HG03342 (cell line): ENCODE measurements around the gene TAS2R30.
A peak's percentile ranks its signal among the peaks of the same experiment; 100 is the strongest.

Experiments
- ATAC-seq: cut with Tn5 transposase; IDR thresholded peaks from one replicate; pipeline ENCODE4 v1.9.1; 2021; ENCODE audit warnings: mild to moderate bottlenecking, moderate library complexity; ENCODE audit not compliant: unreplicated experiment

The TAS2R30 gene, protein sequence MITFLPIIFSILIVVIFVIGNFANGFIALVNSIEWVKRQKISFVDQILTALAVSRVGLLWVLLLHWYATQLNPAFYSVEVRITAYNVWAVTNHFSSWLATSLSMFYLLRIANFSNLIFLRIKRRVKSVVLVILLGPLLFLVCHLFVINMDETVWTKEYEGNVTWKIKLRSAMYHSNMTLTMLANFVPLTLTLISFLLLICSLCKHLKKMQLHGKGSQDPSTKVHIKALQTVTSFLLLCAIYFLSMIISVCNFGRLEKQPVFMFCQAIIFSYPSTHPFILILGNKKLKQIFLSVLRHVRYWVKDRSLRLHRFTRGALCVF

DNA sequence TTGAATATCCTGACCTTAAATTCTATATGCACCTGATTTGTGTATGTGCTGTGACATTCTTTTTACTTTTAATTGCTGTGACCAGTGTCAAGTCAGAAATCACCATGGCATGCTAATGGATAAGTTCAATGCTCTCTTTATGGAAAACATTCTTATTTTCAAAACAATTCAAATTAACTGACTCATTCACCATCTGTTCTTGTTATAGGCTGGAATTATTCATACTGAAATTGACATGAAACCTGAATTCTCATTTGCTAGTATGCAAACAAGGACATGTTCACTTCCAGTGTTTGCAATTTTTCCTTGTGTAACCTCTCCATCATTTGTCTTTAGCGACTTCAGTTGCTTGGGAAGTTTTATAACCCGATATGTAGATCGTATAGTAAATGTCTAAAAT, at the start of gene TAS2R30:
Gene TAS2R30 (minus strand): TSS at position 340 of the 400 bp plus-strand sequence. CDS start 400 bp downstream, outside the sequence.
- ATAC-seq = no peak

DNA sequence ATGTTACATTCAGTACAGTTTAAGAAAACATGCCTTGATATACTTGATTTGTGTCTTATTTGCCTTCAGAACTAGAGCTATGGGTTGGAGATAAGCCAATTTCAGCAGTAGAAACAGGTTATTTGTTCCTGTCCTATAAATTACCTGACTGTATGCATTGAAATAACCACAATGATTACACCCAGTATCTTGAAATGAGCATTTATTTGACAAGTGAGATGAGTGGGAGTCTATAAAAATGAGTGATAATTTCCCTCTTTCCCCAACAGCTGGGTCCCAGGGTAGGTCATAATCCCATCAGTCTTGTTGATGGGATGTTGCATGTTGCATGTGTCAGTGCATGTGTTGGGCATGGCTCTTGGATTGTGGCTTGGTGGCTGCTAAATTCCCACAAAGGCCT, 48.6 kb upstream of the TAS2R30 start:
- no peak for ATAC-seq

DNA sequence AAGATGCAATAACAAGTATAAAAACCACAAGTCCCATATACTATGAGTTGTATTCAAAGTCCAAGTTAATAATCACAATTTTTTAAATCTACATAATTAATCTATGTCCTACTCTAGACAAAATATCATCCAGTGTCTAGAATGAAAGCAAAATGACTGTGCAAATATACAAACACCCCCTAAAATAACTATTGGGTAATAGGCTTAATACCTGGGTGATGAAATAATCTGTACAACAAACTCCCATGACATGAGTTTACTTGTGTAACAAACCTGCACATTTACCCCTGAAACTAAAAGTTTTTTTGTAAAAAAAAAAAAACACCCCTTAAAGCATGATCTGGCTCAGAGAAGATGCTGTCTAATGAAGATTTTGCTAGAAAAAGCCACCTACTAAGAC, 48.1 kb upstream of the TAS2R30 start:
- no peak for ATAC-seq

DNA sequence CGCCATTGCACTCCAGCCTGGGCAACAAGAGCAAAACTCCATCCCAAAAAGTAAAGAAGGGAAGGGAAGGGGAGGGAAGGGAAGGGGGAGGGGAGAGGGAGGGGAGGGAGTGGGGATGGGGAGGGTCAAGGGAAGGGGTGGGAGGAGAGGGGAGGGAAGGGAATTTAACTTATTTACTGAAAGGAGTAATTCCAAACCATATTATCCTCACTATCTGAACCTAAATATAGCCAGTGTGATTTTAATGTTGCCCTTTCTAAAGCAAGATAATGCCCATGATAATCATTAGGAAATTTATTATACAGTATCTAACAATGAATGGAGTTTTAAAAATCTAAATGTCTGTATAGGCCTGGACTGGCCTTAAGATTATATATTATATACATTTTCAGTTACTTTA, 43.8 kb upstream of the TAS2R30 start:
- no peak for ATAC-seq

DNA sequence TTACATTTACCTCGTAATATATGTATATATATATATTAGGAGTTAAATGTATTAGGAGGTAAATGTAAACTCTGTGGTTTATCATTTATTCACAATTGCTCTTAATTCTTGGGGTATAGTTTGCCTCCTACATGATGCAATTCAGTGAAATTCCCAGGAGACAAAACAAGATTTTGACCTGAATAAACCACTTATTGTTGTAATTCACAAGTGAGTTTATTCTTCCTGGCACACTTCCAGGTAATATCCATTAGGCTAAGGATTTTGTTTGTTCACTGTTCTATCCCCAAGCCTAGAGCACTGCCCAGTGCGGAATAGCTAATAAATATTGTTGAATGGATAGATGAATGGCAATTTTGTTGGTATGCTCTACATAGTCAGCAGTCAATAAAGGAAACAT, 39.6 kb upstream of the TAS2R30 start:
- no peak for ATAC-seq

DNA sequence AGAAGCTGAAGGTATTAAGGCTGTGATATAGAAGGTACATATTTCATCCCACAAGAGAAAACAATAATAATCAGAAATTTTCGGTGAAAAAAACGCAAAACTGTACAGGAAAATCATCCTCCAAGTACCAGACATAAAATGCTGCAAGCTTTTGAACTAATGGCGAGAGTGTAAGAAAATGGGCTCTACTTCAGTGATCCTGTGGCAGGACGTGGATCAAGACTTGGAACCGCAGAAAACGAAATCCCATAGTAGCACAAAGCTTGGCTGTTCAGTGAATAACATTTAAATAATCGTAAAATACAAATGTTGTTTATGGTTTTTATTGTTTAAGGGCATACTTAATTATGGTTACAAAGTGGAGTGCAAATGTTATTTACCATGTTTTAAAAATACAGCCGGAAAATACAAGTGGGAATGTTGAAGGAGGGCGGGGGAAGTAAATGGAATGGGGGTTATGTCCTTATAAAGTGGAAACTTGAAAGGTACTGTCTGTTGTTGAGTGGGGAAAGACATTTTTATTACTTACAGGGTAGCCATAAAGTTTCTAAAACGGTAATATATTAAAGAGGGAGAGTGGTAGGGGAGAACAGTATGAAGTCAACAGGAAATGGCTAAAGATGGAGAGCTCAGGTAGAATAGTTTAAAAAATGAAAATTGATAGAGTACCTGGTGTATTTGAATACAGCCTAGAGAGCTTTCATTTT, 37.7 kb upstream of the TAS2R30 start:
- ATAC-seq = no peak

DNA sequence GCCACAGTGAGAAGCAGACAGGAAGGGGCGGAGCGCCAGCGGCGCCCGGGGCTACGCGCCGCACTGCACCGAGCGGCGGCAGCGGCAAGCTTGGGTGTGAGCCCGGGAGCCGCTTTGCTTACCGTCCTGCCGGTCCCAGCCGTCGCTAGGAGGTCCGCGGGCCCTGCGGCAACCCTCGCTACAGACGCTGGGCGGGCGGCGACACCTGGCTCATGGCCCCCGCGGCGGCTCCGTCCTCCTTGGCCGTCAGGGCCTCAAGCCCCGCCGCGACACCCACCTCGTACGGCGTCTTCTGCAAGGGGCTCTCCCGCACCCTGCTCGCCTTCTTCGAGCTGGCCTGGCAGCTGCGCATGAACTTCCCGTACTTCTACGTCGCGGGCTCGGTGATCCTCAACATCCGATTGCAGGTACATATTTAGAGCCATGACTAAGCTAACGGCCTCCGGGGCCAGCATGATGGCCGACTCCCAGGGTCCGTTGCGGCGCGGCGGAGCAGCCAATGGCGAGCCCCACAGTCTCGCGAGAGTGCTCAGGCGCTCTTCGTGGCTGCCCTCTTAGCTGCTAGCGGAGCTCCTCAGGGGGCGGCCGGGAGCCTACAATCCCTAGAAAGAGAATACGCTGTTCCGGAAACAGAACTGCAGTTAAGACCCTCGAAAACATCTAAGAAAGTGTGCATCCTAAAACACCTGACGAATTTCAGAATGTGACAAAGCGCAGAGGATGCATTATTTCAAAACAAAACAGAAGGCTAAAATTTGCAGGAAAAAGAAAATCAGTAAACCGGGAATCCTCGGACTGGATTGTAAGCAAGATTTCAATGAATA, 36.9 kb upstream of the TAS2R30 start, which contains the start of gene SMIM10L1:
Gene SMIM10L1 (plus strand): TSS at position 50 of the 824 bp plus-strand sequence. CDS start 163 bp downstream, at position 213.
- ATAC-seq = peak; percentile 96

DNA sequence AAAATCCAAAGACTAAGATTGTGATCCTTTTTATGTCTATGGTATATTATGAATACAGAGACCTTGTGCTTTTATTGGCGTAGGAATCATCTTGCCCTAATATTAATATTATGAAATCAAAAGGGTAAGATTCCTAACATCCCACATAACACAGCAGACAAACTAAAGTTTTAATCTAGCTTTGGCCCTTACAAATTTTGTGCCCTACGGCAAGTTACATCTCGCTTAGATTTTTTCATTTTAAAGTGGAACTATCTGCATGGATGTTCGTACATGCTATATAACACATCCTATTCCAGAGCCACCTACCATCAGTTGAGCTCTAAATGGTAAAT, 36.3 kb upstream of the TAS2R30 start:
- ATAC-seq = no peak

DNA sequence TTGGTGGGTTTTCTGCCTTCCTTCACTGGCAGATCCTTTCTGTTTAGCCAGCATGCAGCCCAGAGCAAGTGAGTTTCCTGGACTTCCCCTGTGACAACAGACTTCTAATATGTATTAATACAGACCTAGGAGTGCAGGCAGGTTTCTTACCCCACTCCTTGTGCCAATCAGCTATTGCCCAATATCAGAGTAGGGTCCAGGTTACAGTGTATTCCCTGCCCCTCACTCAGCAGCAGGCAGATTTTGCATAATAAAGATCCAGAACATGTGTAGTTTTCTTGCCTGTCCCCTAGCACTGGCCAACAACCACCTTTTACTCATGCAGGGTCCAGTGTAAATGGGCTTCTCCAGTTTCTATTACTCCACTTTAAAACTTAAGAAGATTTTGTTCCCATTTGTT, 31.9 kb upstream of the TAS2R30 start:
- ATAC-seq = no peak

DNA sequence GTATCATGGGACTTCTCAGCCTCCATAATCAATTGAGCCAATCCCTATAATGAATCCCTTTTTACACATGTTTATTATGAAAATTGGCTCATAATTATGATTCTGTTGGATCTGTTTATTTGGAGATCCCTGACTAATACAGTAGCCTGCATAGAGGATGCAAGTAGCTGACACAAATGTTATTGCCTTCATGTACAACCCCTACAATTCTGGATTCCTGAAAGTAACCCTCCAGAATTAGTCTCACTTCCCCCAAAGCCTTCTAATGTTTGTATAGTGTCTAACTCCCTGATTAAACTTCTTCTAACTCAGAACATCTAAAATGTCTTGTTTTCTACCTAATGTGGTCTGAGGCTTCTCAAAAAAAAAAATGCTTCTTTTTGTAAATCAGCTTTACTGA, 29.9 kb upstream of the TAS2R30 start:
- no peak for ATAC-seq

DNA sequence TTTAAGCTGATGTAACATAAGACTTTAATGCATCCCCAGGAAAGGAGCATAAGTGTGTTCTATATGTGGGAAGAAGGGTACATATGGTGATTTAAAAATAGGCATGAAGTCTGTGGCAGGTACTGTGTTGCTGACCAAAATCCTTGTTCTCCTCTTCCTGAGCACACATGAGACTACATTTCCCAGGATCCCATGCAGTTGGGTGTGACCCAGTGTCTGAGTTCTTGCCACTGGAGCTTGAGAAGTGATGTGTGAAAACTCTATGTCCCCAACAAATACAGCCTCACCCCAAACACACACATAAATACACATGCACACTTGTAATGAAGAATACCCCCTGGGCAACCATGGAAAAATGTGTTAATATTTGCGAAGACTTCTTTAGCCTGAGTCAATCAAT, 28.1 kb upstream of the TAS2R30 start:
- no peak for ATAC-seq

DNA sequence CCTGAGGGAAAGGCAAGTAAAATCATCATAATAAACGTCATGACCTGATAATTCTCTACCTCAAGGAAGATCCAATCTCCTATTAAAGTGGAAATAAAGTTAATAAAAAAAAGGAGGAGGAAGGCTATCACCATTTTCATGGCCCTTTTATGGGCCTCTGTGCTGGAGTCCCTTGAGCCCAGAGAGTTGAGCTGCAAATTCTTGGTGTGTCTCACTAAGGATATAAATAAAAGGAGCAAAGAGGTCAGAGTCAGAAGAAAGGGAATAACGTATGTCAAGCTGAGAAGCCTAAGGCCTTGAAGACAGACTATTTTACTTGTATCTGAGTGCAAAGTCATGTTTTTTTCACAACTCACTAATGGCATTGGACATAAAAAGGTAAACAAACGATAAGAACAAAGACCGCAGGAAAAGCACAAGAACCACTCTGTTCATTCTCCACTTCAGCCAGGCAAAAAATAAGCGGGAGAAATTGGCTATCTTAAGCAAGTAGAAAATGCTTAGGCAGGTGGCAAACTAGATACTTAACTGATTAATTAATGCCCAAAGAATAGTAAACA, 24.5 kb upstream of the TAS2R30 start:
- ATAC-seq = no peak

DNA sequence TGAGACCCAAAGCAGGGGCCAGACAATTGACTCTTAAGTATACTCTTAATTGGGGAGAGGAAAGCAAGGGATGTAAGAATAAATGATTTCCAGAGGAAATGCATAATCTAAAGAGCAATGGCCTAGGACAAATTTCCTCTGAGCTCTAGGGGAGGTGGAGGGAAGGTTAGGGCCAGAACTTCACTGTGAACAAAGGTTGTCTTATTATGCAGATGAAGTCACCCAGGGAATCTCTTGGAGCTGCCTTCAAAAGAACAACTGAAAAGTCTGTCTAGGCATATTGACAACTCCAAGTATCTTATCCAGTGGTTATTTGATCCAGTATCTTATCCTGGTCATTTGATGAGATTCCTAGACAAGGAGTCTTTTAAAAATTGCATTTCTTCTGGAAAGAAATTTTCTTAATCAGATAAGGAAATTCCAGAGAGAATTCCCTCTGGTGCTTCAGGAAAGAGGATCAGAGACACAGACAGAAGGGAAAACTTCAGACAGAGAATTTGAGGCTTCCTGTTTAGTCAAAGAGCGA, 20.0 kb upstream of the TAS2R30 start:
- no peak for ATAC-seq

DNA sequence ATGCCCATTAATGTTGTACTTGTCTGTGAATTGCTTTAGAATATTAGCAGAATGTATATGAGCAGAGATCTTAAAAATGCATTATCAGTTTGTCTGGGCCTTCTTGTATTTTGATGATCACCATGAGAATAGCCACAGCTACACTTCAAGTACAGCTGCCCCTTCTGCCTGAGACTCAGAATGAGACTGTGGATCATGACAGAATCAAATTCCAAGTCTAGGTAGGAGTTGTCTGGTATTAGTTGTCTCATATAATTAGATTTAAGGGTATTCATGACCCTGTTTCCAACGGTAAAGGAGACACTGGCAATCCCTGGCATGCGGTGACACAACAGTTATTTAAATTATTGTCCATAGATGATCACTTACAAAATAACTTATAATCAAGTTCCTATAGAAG, 18.3 kb upstream of the TAS2R30 start:
- no peak for ATAC-seq

DNA sequence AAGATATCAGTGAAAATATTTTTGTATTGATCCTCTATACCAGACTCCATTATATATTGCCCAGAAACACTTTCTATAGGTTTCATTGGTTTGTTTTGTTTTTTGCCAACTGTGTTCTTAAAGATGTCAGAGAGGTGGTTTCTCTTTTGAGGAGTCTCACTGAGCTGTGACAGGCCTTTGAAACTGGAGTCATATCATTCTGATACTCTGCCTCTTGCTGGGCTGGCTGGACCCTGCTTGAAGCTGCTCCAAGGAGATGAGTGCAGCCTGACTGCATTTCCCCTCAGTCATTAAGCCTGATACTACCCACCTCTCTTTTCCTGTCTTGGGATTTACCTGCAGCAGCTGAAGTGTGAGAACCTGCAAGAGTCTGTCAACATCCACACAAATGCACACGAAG, 16.4 kb upstream of the TAS2R30 start:
- no peak for ATAC-seq

DNA sequence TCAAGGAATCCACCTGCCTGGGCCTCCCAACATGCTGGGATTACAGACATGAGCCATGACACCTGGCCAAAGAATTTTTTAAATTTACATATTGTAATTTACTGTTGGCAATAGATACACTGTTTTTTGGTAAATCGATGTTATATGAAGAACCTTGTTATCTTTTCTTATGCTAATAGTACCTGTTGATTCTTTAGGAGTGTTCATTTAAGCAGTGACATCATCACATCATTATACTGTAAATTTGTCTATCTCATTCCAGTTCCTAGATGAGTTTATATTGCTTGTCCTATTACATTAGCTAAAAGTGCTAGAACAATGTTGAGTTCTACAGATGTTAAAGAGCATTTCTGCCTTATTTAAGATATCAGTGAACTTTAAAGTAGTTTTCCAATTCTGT, 13.0 kb upstream of the TAS2R30 start:
- ATAC-seq = no peak

DNA sequence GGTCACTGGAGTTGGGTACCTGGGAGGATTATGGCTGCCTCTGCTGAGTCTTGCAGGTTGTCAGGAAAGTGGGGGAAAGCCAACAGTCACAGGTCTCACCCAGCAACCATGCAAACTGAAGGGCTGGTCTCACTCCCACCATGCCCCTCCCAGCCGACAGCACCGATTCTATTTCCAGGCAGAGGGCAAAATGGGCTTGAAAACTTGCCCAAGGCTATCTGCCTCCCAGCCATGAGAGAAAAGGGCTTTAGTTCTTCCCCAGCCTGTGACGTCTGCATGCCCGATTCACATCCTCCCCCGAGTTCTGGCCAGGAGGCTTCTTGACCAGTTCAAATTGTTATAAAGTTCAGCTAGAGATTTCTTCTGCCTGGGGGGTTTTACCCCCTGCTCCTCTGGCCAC, 9.9 kb upstream of the TAS2R30 start:
- no peak for ATAC-seq

DNA sequence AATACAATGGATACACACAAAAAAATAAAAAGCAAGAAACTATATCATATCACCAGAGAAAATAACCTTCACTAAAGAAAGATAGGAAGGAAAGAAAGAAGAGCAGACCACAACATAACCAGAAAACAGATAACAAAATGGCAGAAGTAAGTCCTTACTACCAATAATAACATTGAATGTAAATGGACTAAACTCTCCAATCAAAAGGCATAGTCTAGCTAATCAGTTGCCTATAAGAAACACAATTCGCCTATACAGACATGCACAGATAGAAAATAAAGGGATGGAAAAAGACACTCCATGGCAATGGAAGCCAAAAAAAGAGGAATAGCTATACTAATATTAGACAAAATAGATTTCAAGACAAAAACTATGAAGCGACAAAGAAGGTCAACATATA, 8.9 kb upstream of the TAS2R30 start:
- ATAC-seq = no peak

DNA sequence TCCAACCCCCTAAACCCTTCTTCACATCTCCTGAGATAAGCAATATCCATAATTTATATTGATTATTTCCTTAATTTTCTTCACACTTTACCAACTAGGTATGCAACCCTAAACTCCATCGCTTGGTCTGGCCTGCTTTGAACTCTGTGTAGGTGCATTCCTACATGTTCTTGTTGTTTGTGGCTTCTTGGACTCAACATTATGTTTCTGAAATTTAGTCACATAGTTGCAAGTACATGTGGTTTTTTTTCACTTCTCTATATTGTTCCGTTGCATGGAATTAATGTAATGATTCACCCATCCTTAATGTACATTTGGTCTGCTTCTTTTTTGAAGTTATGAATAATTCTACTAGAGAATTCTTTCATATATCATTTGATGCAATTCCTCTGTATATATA, 1.6 kb upstream of the TAS2R30 start:
- ATAC-seq = no peak

DNA sequence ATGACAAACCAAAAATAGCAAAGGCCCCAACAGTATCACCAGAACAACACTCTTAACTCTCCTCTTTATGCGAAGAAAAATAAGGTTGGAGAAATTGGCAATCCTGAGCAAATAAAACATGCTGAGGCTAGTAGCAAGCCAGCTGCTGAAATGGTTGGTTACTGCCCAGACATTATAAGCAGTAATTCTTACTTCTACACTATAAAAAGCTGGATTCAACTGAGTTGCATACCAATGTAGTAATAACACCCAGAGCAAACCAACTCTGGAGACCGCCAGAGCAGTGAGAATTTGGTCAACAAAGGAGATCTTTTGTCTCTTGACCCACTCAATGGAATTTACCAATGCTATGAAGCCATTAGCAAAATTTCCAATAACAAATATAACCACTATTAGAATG, 628 bp downstream of the TAS2R30 start:
- no peak for ATAC-seq

DNA sequence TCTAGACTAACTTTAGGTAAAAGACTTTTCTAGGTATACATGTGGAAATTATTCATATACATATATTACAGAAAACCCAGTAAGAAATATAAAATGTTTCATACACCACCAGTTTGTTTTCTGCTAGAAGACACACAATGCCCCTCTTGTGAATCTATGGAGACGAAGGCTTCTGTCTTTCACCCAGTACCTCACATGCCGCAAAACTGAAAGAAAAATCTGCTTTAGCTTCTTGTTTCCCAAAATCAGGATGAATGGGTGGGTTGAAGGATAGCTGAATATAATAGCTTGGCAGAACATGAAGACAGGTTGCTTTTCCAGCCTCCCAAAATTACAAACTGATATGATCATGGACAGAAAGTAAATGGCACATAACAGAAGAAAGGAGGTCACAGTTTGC, 1.3 kb downstream of the TAS2R30 start:
- no peak for ATAC-seq
